ENCODE results near the gene SLC27A4. TPM values are rescaled to one million over a fixed set of nuclear protein-coding genes. Genes with fewer than 3 reads are reported as not detected.

SLC27A4 gene
- total RNA-seq, 1 donor from 2014 or later = 19.7 TPM

DNA sequence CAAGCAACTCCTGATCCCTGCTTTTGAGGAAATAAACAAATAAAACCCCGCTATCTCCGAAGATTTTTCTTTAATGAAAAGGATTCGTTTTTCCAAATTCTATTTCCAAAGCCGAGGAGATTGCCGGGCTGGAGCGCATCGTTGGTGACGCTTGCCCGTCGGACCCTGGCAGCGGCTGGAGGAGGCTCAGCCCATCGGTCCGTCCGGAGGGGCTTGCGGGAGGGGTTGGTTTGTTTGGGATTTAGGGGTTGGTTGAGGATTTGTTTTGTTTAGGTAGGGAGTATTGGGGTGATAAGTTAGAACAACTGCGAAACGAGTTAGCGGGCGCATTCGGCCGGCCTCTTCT is 51.6 kb downstream of the SLC27A4 start:
- FAIRE-seq = no peak
- no peak overlapping the region for H3K4me3 ChIP-seq (ENCODE audit: low read depth, low read length)
- TF ChIP-seq, protein P1, sequence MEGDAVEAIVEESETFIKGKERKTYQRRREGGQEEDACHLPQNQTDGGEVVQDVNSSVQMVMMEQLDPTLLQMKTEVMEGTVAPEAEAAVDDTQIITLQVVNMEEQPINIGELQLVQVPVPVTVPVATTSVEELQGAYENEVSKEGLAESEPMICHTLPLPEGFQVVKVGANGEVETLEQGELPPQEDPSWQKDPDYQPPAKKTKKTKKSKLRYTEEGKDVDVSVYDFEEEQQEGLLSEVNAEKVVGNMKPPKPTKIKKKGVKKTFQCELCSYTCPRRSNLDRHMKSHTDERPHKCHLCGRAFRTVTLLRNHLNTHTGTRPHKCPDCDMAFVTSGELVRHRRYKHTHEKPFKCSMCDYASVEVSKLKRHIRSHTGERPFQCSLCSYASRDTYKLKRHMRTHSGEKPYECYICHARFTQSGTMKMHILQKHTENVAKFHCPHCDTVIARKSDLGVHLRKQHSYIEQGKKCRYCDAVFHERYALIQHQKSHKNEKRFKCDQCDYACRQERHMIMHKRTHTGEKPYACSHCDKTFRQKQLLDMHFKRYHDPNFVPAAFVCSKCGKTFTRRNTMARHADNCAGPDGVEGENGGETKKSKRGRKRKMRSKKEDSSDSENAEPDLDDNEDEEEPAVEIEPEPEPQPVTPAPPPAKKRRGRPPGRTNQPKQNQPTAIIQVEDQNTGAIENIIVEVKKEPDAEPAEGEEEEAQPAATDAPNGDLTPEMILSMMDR (IDR thresholded peaks at IDR 0.05; ENCODE audit: insufficient read depth, low read length, severe bottlenecking) = no peak
- H3K27me3 ChIP-seq (ENCODE audit: control insufficient read depth, insufficient read depth, low read length) = peaks cover 1% of the 10 kb centered on the region
- H3K36me3 ChIP-seq (ENCODE audit: control insufficient read depth, insufficient read depth, low read length) = peaks cover 16% of the 10 kb centered on the region
- DNase-seq (ENCODE audit: low read depth) = no peak

GRCh38 chr9:128392302-128393144 is 52.2 kb downstream of the SLC27A4 start:
- Histone ChIP-seq H3K36me3 (ENCODE audit: control insufficient read depth, insufficient read depth, low read length) (peaks cover 16% of the 10 kb centered on the region), H3K4me3 (ENCODE audit: low read depth, low read length) (no peak overlapping the region), H3K27me3 (ENCODE audit: control insufficient read depth, insufficient read depth, low read length) (peaks cover 1% of the 10 kb centered on the region)
- TF ChIP-seq, protein P1 (IDR thresholded peaks at IDR 0.05; ENCODE audit: insufficient read depth, low read length, severe bottlenecking) = no peak
- no peak for DNase-seq (ENCODE audit: low read depth)
- no peak for FAIRE-seq

DNA sequence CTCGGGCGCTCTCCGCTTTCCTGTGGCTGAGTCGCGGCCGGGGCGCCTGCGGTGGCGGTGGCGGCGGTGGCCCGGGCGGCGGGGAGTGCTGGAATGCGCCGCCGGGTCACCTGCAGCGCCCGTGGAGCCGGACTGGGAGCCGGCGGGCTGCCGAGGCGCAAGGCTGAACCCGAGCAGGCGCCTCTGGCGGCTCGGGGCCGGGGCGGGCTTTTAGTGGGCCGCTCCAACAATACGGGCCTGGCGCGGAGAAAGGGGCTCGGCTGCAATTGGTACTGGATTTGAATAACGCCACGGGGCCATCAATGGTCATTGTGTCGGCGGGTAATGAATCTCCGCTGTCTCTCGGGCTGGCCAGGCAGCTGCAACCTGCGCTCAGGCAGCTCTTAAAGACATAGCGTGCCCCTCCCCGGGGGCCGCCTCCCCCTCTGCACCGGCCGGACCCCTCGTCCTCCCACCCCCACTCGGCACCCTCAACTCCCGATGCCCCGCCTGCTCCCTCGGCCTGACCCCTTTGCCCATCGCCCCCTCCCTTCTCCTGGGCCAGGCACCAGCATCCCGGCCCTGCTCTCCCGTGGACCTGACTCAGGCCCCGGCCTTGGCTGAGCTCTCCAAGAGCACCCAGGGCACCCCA is 52.9 kb downstream of the SLC27A4 start:
- no peak for FAIRE-seq
- peaks cover 14% of the 10 kb centered on the region for H3K36me3 ChIP-seq (ENCODE audit: control insufficient read depth, insufficient read depth, low read length)
- DNase-seq (ENCODE audit: low read depth) = no peak
- TF ChIP-seq, protein P1 (IDR thresholded peaks at IDR 0.05; ENCODE audit: insufficient read depth, low read length, severe bottlenecking) = no peak
- peaks cover 4% of the 10 kb centered on the region for H3K27me3 ChIP-seq (ENCODE audit: control insufficient read depth, insufficient read depth, low read length)
- H3K4me3 ChIP-seq (ENCODE audit: low read depth, low read length) = no peak overlapping the region

- H3K36me3 ChIP-seq (ENCODE audit: control insufficient read depth, insufficient read depth, low read length) = peaks cover 8% of the 10 kb centered on the region
- no peak overlapping the region for H3K4me3 ChIP-seq (ENCODE audit: low read depth, low read length)
- FAIRE-seq (no peak), DNase-seq (ENCODE audit: low read depth) (no peak)
- H3K27me3 ChIP-seq (ENCODE audit: control insufficient read depth, insufficient read depth, low read length) = peaks cover 4% of the 10 kb centered on the region
- TF ChIP-seq, protein P1 (IDR thresholded peaks at IDR 0.05; ENCODE audit: insufficient read depth, low read length, severe bottlenecking) = no peak
Observed at GRCh38 chr9:128393970-128394369, 53.6 kb downstream of the SLC27A4 start.

DNA sequence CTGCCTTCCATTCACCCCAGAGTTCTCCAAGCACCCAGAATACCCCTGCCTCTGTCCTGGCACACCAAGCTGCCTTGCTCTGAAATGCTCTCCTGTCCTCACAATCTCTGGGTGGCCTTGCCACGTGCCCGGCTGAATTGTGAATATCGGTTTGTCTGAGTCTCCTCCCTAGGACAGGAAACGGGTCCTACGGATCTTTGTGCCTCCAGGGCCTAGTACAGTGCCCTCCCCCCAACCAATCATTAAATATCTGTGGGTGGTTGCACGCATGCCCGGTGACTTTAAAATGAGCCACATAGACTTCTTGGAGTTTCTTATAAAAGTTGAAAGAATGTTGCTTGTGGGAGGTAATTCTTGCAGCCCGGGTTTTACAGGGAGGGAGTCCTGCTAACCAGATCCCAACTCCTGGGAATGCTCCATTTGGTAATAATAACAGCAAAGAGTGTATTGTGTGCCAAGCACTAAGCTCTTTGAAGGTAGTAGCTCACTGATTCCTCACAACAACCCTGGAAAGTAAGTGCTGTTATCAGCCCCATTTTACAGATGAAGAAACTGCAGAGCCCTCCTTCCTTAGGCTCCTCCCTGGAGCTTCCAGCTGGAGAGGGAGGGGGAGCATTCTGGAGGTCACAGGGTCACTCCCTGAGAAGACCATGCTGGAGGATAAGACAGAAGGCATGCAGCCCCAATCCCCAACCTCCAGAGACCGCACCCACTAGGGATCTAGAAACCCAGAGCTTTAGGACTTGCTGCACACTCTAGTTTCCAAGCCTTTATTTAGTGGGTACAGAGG is 54.2 kb downstream of the SLC27A4 start:
- TF ChIP-seq, protein P1 (IDR thresholded peaks at IDR 0.05; ENCODE audit: insufficient read depth, low read length, severe bottlenecking) = no peak
- Histone ChIP-seq H3K27me3 (ENCODE audit: control insufficient read depth, insufficient read depth, low read length) (peaks cover 4% of the 10 kb centered on the region), H3K4me3 (ENCODE audit: low read depth, low read length) (no peak overlapping the region), H3K36me3 (ENCODE audit: control insufficient read depth, insufficient read depth, low read length) (peaks cover 3% of the 10 kb centered on the region)
- no peak for DNase-seq (ENCODE audit: low read depth)
- no peak for FAIRE-seq
